ENCODE results near the gene PTPRK. TPM values are rescaled to one million over a fixed set of nuclear protein-coding genes. Genes with fewer than 3 reads are reported as not detected.

PTPRK gene
- total and polyA plus RNA-seq, 2 experiments from 2014 or later: 26.9 to 56.4 TPM

DNA sequence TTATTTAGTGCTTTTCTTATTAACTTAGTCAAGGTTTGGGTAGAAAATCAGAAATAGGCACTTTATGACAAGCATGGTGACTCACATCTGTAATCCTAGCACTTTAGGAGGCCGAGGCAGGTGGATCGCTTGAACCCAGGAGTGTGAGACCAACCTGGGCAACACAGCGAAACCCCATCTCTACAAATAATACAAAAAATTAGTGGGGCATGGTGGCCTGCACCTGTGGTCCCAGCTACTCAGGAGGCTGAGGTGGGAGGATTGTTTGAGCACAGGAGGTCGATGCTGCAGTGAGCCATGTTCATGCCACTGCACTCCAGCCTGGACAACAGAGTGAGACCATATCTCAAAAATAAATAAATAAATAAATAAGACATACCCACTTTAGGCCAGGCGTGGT lies 568.2 kb downstream of the PTPRK start:
- ATAC-seq (no peak), DNase-seq (ENCODE audit: low spot score) (no peak)
- no peak overlapping the region for H3K27ac ChIP-seq (ENCODE audit: low read depth)
- H3K27me3 Mint-ChIP-seq (ENCODE audit: insufficient read depth, low read depth, poor library complexity): no peaks in the 10 kb centered on the region
- no peaks in the 10 kb centered on the region for H3F3A ChIP-seq (replicated peaks; ENCODE audit: low read depth)
- no peaks in the 10 kb centered on the region for H3K9me2 ChIP-seq (ENCODE audit: insufficient read depth)
- H3K27ac Mint-ChIP-seq: no peak overlapping the region
- no peaks in the 10 kb centered on the region for H4K20me1 ChIP-seq (replicated peaks; ENCODE audit: insufficient read depth)
- no peaks in the 10 kb centered on the region for H3K4me1 ChIP-seq (ENCODE audit: insufficient read depth)
- no peaks in the 10 kb centered on the region for H3K79me2 ChIP-seq (replicated peaks; ENCODE audit: insufficient read depth)
- no peak overlapping the region for H2AFZ ChIP-seq
- no peak overlapping the region for H3K4me2 ChIP-seq
- H3K27me3 ChIP-seq (ENCODE audit: insufficient read depth): no peaks in the 10 kb centered on the region
- no peaks in the 10 kb centered on the region for H3K9me3 Mint-ChIP-seq
- H3K36me3 ChIP-seq (ENCODE audit: insufficient read depth): no peaks in the 10 kb centered on the region
- no peaks in the 10 kb centered on the region for H3K36me3 Mint-ChIP-seq (ENCODE audit: low read depth)
- no peak overlapping the region for H3K4me3 Mint-ChIP-seq
- H3K4me1 Mint-ChIP-seq: no peaks in the 10 kb centered on the region; the same call in 2 of the 3 replicates
- no peak overlapping the region for H3K4me3 ChIP-seq
- no peak for TF ChIP-seq EZH2phosphoT487 (IDR thresholded peaks at IDR 0.05; ENCODE audit: unreplicated experiment)
- TF ChIP-seq, protein P1, sequence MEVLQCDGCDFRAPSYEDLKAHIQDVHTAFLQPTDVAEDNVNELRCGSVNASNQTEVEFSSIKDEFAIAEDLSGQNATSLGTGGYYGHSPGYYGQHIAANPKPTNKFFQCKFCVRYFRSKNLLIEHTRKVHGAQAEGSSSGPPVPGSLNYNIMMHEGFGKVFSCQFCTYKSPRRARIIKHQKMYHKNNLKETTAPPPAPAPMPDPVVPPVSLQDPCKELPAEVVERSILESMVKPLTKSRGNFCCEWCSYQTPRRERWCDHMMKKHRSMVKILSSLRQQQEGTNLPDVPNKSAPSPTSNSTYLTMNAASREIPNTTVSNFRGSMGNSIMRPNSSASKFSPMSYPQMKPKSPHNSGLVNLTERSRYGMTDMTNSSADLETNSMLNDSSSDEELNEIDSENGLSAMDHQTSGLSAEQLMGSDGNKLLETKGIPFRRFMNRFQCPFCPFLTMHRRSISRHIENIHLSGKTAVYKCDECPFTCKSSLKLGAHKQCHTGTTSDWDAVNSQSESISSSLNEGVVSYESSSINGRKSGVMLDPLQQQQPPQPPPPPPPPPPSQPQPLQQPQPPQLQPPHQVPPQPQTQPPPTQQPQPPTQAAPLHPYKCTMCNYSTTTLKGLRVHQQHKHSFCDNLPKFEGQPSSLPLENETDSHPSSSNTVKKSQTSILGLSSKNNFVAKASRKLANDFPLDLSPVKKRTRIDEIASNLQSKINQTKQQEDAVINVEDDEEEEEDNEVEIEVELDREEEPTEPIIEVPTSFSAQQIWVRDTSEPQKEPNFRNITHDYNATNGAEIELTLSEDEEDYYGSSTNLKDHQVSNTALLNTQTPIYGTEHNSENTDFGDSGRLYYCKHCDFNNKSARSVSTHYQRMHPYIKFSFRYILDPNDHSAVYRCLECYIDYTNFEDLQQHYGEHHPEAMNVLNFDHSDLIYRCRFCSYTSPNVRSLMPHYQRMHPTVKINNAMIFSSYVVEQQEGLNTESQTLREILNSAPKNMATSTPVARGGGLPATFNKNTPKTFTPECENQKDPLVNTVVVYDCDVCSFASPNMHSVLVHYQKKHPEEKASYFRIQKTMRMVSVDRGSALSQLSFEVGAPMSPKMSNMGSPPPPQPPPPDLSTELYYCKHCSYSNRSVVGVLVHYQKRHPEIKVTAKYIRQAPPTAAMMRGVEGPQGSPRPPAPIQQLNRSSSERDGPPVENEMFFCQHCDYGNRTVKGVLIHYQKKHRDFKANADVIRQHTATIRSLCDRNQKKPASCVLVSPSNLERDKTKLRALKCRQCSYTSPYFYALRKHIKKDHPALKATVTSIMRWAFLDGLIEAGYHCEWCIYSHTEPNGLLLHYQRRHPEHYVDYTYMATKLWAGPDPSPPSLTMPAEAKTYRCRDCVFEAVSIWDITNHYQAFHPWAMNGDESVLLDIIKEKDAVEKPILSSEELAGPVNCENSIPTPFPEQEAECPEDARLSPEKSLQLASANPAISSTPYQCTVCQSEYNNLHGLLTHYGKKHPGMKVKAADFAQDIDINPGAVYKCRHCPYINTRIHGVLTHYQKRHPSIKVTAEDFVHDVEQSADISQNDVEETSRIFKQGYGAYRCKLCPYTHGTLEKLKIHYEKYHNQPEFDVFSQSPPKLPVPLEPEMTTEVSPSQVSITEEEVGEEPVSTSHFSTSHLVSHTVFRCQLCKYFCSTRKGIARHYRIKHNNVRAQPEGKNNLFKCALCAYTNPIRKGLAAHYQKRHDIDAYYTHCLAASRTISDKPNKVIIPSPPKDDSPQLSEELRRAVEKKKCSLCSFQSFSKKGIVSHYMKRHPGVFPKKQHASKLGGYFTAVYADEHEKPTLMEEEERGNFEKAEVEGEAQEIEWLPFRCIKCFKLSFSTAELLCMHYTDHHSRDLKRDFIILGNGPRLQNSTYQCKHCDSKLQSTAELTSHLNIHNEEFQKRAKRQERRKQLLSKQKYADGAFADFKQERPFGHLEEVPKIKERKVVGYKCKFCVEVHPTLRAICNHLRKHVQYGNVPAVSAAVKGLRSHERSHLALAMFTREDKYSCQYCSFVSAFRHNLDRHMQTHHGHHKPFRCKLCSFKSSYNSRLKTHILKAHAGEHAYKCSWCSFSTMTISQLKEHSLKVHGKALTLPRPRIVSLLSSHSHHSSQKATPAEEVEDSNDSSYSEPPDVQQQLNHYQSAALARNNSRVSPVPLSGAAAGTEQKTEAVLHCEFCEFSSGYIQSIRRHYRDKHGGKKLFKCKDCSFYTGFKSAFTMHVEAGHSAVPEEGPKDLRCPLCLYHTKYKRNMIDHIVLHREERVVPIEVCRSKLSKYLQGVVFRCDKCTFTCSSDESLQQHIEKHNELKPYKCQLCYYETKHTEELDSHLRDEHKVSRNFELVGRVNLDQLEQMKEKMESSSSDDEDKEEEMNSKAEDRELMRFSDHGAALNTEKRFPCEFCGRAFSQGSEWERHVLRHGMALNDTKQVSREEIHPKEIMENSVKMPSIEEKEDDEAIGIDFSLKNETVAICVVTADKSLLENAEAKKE (CRISPR knock-in tag; IDR thresholded peaks at IDR 0.05): no peak
- no peak for TF ChIP-seq JUNB (IDR thresholded peaks at IDR 0.05; ENCODE audit: unreplicated experiment)
- no peak for TF ChIP-seq EZH2 (IDR thresholded peaks at IDR 0.05; ENCODE audit: low read depth, unreplicated experiment)
- TF ChIP-seq STAT1 (IDR thresholded peaks at IDR 0.05; ENCODE audit: unreplicated experiment): no peak
- no peak for TF ChIP-seq ZNF114 (CRISPR knock-in tag; IDR thresholded peaks at IDR 0.05)
- TF ChIP-seq POLR2AphosphoS5 (IDR thresholded peaks at IDR 0.05; ENCODE audit: low read depth): no peak
- TF ChIP-seq ZNF331 (CRISPR knock-in tag; IDR thresholded peaks at IDR 0.05; ENCODE audit: low read depth): no peak
- TF ChIP-seq, protein P2, sequence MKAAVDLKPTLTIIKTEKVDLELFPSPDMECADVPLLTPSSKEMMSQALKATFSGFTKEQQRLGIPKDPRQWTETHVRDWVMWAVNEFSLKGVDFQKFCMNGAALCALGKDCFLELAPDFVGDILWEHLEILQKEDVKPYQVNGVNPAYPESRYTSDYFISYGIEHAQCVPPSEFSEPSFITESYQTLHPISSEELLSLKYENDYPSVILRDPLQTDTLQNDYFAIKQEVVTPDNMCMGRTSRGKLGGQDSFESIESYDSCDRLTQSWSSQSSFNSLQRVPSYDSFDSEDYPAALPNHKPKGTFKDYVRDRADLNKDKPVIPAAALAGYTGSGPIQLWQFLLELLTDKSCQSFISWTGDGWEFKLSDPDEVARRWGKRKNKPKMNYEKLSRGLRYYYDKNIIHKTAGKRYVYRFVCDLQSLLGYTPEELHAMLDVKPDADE (IDR thresholded peaks at IDR 0.05): no peak
- TF ChIP-seq, protein P3, sequence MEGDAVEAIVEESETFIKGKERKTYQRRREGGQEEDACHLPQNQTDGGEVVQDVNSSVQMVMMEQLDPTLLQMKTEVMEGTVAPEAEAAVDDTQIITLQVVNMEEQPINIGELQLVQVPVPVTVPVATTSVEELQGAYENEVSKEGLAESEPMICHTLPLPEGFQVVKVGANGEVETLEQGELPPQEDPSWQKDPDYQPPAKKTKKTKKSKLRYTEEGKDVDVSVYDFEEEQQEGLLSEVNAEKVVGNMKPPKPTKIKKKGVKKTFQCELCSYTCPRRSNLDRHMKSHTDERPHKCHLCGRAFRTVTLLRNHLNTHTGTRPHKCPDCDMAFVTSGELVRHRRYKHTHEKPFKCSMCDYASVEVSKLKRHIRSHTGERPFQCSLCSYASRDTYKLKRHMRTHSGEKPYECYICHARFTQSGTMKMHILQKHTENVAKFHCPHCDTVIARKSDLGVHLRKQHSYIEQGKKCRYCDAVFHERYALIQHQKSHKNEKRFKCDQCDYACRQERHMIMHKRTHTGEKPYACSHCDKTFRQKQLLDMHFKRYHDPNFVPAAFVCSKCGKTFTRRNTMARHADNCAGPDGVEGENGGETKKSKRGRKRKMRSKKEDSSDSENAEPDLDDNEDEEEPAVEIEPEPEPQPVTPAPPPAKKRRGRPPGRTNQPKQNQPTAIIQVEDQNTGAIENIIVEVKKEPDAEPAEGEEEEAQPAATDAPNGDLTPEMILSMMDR (conservative IDR thresholded peaks at IDR 0.05; ENCODE audit: low read depth in 2 of 2): no peak
- TF ChIP-seq CREB1 (CRISPR knock-in tag; IDR thresholded peaks at IDR 0.05; ENCODE audit: low read depth): no peak
- TF ChIP-seq NANOG (IDR thresholded peaks at IDR 0.05; ENCODE audit: borderline replicate concordance): no peak
- TF ChIP-seq, protein P4, sequence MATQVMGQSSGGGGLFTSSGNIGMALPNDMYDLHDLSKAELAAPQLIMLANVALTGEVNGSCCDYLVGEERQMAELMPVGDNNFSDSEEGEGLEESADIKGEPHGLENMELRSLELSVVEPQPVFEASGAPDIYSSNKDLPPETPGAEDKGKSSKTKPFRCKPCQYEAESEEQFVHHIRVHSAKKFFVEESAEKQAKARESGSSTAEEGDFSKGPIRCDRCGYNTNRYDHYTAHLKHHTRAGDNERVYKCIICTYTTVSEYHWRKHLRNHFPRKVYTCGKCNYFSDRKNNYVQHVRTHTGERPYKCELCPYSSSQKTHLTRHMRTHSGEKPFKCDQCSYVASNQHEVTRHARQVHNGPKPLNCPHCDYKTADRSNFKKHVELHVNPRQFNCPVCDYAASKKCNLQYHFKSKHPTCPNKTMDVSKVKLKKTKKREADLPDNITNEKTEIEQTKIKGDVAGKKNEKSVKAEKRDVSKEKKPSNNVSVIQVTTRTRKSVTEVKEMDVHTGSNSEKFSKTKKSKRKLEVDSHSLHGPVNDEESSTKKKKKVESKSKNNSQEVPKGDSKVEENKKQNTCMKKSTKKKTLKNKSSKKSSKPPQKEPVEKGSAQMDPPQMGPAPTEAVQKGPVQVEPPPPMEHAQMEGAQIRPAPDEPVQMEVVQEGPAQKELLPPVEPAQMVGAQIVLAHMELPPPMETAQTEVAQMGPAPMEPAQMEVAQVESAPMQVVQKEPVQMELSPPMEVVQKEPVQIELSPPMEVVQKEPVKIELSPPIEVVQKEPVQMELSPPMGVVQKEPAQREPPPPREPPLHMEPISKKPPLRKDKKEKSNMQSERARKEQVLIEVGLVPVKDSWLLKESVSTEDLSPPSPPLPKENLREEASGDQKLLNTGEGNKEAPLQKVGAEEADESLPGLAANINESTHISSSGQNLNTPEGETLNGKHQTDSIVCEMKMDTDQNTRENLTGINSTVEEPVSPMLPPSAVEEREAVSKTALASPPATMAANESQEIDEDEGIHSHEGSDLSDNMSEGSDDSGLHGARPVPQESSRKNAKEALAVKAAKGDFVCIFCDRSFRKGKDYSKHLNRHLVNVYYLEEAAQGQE (IDR thresholded peaks at IDR 0.05; ENCODE audit: unreplicated experiment): no peak
